GM18526 (cell line): ENCODE results near the gene PSMD4.

Experiments used
- POLR2A ChIP-seq: IDR thresholded peaks from 3 replicates; pipeline ENCODE4 v1.6.1; 2011; ENCODE audit not compliant: insufficient read length; ENCODE audit errors: extremely low read depth

The PSMD4 gene

GRCh38 chr1:151259351-151259750 lies 4.8 kb downstream of the PSMD4 start:
- TF ChIP-seq POLR2A: no peak

GRCh38 chr1:151265446-151266236 lies 11.1 kb downstream of the PSMD4 start:
- no peak for TF ChIP-seq POLR2A

GRCh38 chr1:151266315-151266714 lies 11.8 kb downstream of the PSMD4 start:
- no peak for TF ChIP-seq POLR2A

GRCh38 chr1:151266821-151267220 lies 12.3 kb downstream of the PSMD4 start:
- no peak for TF ChIP-seq POLR2A

- TF ChIP-seq POLR2A: no peak
Observed at GRCh38 chr1:151267760-151268159, 13.2 kb downstream of the PSMD4 start.

GRCh38 chr1:151273924-151274466 lies 19.5 kb downstream of the PSMD4 start:
- no peak for TF ChIP-seq POLR2A

- TF ChIP-seq POLR2A: no peak
Observed at GRCh38 chr1:151277249-151277648, 22.7 kb downstream of the PSMD4 start.

GRCh38 chr1:151281225-151281968 lies 26.9 kb downstream of the PSMD4 start:
- peak; percentile 54 for TF ChIP-seq POLR2A

- TF ChIP-seq POLR2A: peak; percentile 51
Observed at GRCh38 chr1:151281969-151282882, 27.7 kb downstream of the PSMD4 start, which contains the start of gene ZNF687. TSS of gene ZNF687 (plus strand) at chr1:151282299. CDS start at chr1:151286292, 3,993 bp downstream.

- no peak for TF ChIP-seq POLR2A
Observed at GRCh38 chr1:151282883-151283725, 28.6 kb downstream of the PSMD4 start.

- TF ChIP-seq POLR2A: no peak
Observed at GRCh38 chr1:151284013-151284577, 29.6 kb downstream of the PSMD4 start.

GRCh38 chr1:151286619-151287340 lies 32.2 kb downstream of the PSMD4 start:
- no peak for TF ChIP-seq POLR2A

GRCh38 chr1:151287341-151287699 lies 32.8 kb downstream of the PSMD4 start:
- TF ChIP-seq POLR2A: no peak
